Esophagus squamous epithelium (tissue), 4 donors: ENCODE measurements around the gene JPT1.

ENCODE experiments used
- CTCF ChIP-seq, 6 experiments: fragments of 450-650 bp in 4 of 6; fragments of 200-600 bp in 2 of 6; sonication (generic) in 2 of 6; IDR thresholded peaks; one replicate each; pipeline ENCODE4 v1.5.1; 2016 to 2019; ENCODE audit warnings: antibody characterized with exemption in 6 of 6, mild to moderate bottlenecking in 4 of 6, moderate library complexity in 4 of 6
- POLR2A ChIP-seq, 4 donors: fragments of 450-650 bp; IDR thresholded peaks; one replicate each; pipeline ENCODE4 v1.6.1; 2017; ENCODE audit warnings: antibody characterized with exemption in 4 of 4, mild to moderate bottlenecking in 4 of 4, moderate library complexity in 3 of 4

- TF ChIP-seq POLR2A (IDR thresholded peaks at IDR 0.05) = no peak
- no peak for TF ChIP-seq CTCF (IDR thresholded peaks at IDR 0.05)
Observed at GRCh38 chr17:75115555-75115954, 38.8 kb downstream of the JPT1 start.
